GM12878 (cell line): ENCODE results near the gene MAD1L1.

Source experiments
- CBFB ChIP-seq: IDR thresholded peaks from 2 replicates; pipeline ENCODE4 v1.6.1; 2016; ENCODE audit warnings: antibody characterized with exemption, low read depth
- CTCF ChIP-seq, 3 experiments: IDR thresholded peaks in 2 of 3; conservative IDR thresholded peaks in 1 of 3; 2 replicates each; pipeline ENCODE4 v1.5.1; 2011; ENCODE audit warnings: low read depth in 3 of 3, low read length in 3 of 3, mild to moderate bottlenecking in 3 of 3, control low read depth in 2 of 3, moderate library complexity in 2 of 3, inconsistent platforms in 1 of 3, mixed read lengths in 1 of 3; ENCODE audit not compliant: control insufficient read depth in 2 of 3, insufficient read depth in 1 of 3; ENCODE audit errors: extremely low read depth in 1 of 3
- ETV6 ChIP-seq, 2 experiments: fragments of 450-650 bp in 1 of 2; IDR thresholded peaks in 1 of 2; conservative IDR thresholded peaks in 1 of 2; 2 replicates each; pipeline ENCODE4 v1.6.1; 2014; ENCODE audit warnings: antibody characterized with exemption in 1 of 2, borderline replicate concordance in 1 of 2, low read depth in 1 of 2, mild to moderate bottlenecking in 1 of 2, moderate library complexity in 1 of 2
- RAD21 ChIP-seq: IDR thresholded peaks from 2 replicates; pipeline ENCODE4 v1.6.1; 2011; ENCODE audit warnings: mild to moderate bottlenecking, low read depth, low read length, moderate library complexity; ENCODE audit not compliant: insufficient read depth
- RAD51 ChIP-seq: fragments of 450-650 bp; IDR thresholded peaks from 2 replicates; pipeline ENCODE4 v1.6.1; 2016; ENCODE audit warnings: moderate library complexity, mild to moderate bottlenecking, inconsistent platforms
- REST ChIP-seq: IDR thresholded peaks from 2 replicates; pipeline ENCODE4 v1.6.1; 2012; ENCODE audit warnings: mild to moderate bottlenecking, low read depth, low read length
- TCF7 ChIP-seq: IDR thresholded peaks from 2 replicates; pipeline ENCODE4 v1.6.1; 2014; ENCODE audit warnings: antibody characterized with exemption, borderline replicate concordance
- ZNF384 ChIP-seq: IDR thresholded peaks from 2 replicates; pipeline ENCODE4 v1.6.1; 2012; ENCODE audit warnings: low read depth, mild to moderate bottlenecking, low read length, improper control_type of control experiment, borderline replicate concordance

- no peak for TF ChIP-seq REST
- no peak for TF ChIP-seq RAD51
- no peak for TF ChIP-seq CBFB
- TF ChIP-seq CTCF (IDR thresholded peaks at IDR 0.05 in 2 of 3, conservative IDR thresholded peaks at IDR 0.05 in 1 of 3; ENCODE audit: control insufficient read depth in 2 of 3, extremely low read depth in 1 of 3, insufficient read depth in 1 of 3, low read depth in 3 of 3, low read length in 3 of 3) = no peak
- no peak for TF ChIP-seq RAD21
- TF ChIP-seq TCF7 = no peak
- TF ChIP-seq ETV6 (conservative IDR thresholded peaks at IDR 0.05 in 1 of 2, IDR thresholded peaks at IDR 0.05 in 1 of 2; ENCODE audit: borderline replicate concordance in 1 of 2, low read depth in 1 of 2) = no peak
- no peak for TF ChIP-seq ZNF384
These were observed 13.1 kb downstream of the MAD1L1 start for GRCh38 chr7:2219606-2220005.
